Activated T-helper 1 cell treated with Interleukin-2 at 50 U/mL for 16 hours (primary cell): ENCODE data around the gene CLDN15.
"Not testable (repeated sequence)": the region's sequence is repeated elsewhere in the genome, so short reads cannot be mapped to it uniquely, and the experiment has no call there.

Experiments used
- DNase-seq: peaks from one replicate; pipeline ENCODE4 v3.0.0-alpha.2; 2020; ENCODE audit warnings: low read depth

CLDN15 gene

DNA sequence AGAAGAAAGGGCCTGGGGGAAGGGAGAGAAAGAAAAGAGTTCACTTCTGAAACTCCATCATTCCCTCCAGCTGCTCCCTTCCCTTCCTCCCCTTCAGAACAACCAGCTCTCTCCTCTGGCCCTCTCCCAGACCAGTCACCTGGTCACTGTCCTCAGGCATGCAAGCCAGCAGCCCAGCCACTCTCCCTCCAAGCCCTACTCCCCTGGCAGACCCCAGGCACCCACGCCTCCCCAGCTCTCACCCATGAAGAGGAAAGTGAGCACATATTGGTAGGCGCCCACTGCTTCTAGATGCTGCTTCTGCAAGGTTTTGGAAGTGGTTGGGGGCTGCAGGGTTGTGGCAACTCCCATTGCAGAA is 37.1 kb downstream of the CLDN15 start:
- no peak for DNase-seq

- DNase-seq: not testable (repeated sequence)
These were observed 38.1 kb downstream of the CLDN15 start for GRCh38 chr7:101199522-101199921.

DNA sequence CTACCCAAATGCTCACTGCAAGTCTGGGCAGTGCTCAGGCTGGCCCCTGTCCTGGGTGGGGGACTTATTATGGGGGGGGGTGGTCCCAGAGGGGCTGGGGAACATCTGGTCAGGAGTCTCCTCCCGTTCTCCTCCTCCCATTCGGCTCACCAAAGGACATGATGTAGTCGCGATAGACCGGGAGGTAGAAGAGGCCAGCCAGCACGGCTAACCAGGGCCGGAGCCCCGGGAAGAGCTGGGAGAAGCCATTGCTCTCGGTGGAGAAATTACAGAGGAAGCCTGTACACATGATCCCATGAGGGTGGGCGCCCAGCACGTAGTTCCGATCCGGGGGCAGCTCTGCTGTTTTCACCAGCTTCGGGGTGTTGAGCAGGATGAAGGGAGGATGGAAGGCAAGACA is 39.1 kb downstream of the CLDN15 start:
- no peak for DNase-seq

DNA sequence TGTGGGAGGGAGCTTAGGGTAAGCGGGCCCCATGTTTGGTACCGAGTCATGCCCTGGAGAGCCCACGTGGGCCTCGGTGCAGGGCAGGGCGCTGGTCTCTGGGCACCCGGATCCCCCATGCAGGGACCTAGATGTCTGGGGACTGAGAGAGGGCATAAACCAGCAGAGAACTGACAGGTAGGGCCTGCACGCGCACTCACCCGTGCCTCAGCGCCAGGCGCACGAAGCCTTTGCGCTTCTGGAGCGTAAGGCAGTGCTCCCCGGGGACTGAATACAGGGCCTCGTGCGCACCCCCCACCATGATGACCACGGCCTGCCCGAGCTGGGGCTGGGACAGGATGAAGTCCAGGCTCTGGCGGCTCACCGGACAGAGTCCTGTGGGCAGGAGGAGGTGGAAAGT is 39.6 kb downstream of the CLDN15 start:
- DNase-seq: no peak

DNA sequence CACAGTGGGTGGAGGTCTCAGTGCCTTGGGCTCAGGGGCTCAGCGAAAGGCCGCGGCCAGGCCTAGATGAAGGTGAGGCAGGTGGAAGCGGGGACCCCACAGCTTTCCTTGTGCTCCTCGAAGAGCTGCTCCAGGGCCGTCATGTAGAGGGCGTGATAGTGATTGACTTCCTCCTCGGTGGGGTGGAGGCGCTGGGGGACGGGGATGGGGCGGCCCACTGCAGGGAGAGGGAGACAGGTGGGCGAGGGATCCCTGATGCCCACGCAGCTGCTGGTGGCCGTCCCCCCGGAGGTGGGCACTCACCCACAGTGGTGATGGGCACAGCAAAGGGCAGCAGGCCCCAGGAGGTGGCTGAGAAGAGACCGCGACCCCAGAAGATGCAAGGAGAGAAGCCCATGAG is 41.7 kb downstream of the CLDN15 start:
- DNase-seq: no peak

GRCh38 chr7:101189109-101189508 is 48.5 kb downstream of the CLDN15 start:
- no peak for DNase-seq

GRCh38 chr7:101186844-101187428 is 50.7 kb downstream of the CLDN15 start:
- DNase-seq: no peak

DNA sequence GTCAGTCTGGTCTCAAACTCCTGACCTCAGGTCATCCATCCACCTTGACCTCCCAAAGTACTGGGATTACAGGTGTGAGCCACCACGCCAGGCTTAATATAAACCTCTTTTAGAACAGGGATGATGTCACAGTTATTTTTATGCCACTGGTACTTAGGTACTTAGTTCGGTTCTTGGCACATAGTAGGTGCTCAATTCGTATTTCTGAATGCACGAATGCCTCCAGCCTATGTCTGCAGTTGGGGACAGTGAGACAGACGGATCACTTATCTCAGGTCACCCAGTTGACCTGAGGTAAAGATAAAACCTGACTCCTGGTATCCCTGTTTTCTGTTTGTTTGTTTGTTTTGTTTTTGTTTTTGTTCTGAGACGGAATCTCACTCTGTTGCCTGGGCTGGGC is 51.4 kb downstream of the CLDN15 start:
- no peak for DNase-seq

DNA sequence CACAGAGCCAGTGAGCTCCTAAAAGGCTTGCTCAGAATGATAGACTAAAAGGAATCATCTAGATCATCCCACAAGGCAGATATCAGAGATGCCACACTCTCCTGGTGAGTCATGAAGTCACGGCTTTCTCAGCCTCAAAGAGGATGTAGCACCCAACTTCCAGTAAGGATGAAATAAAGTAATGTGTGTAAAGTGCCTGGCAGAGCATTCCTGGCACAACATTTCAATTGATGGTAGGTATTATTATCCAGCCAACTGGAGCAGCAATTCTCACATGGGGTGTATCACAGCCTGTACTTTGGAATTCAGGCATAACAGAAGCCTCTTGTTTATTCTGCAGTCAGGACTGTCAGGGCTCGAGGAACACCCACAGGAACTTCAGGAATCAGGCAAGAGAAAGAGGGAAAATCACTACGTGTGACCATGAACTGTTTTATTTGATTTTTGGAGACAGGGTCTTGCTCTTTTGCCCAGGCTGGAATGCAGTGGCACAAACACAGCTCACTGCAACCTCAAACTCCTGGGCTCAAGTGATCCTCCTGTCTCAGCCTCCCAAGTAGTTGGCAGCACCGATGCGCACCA is 52.3 kb downstream of the CLDN15 start:
- DNase-seq: no peak
